Neural progenitor cell (in vitro differentiated cells): ENCODE measurements around the gene BACE2.

ENCODE experiments used
- EZH2 ChIP-seq: fragments of 200-600 bp; sonication (generic); IDR thresholded peaks from 2 replicates; pipeline ENCODE4 v1.6.1; 2017; ENCODE audit warnings: antibody characterized with exemption, mild to moderate bottlenecking, moderate library complexity
- TF ChIP-seq, protein P1 (sequence below): fragments of 200-600 bp; sonication (generic); IDR thresholded peaks from 2 replicates; pipeline ENCODE4 v1.5.1; 2017; ENCODE audit warnings: antibody characterized with exemption, mild to moderate bottlenecking

DNA sequence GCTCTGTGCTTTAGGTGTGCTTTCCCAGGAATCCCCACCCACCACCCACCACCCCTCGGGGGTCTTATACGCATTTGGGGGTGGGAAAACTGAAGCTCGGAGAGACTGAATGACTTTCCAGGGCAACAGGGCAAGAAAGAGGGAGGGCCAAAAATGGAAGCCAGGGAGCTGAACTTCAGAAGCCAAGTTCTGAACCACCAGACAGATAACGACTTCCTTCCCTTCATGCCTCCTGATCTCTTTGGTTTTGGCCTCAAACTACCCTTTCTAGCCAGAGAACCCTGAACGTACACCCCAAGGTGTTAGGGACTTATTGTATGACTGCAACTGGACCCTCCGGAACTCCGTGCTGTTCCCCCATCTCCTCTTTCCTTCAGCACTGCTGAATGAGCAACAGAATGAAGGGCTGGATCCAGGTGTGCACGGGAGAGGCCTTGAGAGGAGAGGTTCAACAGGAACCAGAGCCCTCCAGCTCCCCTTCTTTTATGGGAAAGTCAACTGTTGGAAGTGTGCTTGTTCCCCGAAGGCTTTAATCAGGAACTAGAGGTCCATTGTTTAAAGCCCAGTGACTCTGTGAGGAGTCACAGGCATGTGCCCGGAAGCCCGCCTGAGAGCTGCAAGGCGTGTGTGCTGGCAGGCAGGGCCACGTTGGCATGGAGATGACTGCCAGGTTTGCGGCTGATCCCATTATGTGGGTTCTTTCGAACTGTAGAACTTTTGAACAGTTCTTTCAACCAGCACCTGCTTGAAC lies 3.1 kb downstream of the BACE2 start:
- TF ChIP-seq, protein P1, sequence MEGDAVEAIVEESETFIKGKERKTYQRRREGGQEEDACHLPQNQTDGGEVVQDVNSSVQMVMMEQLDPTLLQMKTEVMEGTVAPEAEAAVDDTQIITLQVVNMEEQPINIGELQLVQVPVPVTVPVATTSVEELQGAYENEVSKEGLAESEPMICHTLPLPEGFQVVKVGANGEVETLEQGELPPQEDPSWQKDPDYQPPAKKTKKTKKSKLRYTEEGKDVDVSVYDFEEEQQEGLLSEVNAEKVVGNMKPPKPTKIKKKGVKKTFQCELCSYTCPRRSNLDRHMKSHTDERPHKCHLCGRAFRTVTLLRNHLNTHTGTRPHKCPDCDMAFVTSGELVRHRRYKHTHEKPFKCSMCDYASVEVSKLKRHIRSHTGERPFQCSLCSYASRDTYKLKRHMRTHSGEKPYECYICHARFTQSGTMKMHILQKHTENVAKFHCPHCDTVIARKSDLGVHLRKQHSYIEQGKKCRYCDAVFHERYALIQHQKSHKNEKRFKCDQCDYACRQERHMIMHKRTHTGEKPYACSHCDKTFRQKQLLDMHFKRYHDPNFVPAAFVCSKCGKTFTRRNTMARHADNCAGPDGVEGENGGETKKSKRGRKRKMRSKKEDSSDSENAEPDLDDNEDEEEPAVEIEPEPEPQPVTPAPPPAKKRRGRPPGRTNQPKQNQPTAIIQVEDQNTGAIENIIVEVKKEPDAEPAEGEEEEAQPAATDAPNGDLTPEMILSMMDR, result no peak
- no peak for TF ChIP-seq EZH2
